K562 (cell line): ENCODE data around the gene SLC16A9. TPM values are rescaled to one million over a fixed set of nuclear protein-coding genes. Genes with fewer than 3 reads are reported as not detected.

Experiments
- ATAC-seq: fragments of 200-7000 bp; cut with Tn5 transposase; 3 replicates; pipeline ENCODE4 v1.9.1; 2020; ENCODE audit warnings: moderate library complexity
- BruUV-seq: library from RNA; stranded (reverse); fragments of 400-500 nt; replicated peaks from 2 replicates; lab custom pipeline; 2021; lab: Mats Ljungman, UMichigan
- CTCF ChIA-PET: fragments of 300-600 bp; formaldehyde crosslinking; extraction: SDS; loops from one replicate; lab custom pipeline; 2021; ENCODE audit warnings: low intra/inter-chr PET ratio; lab: Yijun Ruan, JAX
- POLR2A ChIA-PET: fragments of 300-600, 350-650 bp; sonication (Branson Sonifier 250); formaldehyde crosslinking; extraction: SDS; loops from one replicate; lab custom pipeline; 2021; ENCODE audit warnings: antibody characterized with exemption, inconsistent platforms; lab: Yijun Ruan, JAX
- DNase-seq, 4 experiments: peaks; one replicate each; pipeline versions ENCODE4 v3.0.0 to v3.0.0-alpha.2; 2011 to 2018; ENCODE audit warnings: low spot score in 3 of 4, mixed read lengths in 3 of 4; ENCODE audit errors: extremely low read depth in 1 of 4
- FAIRE-seq: peaks from 2 replicates; lab custom pipeline; 2011; peaks lifted over from hg19 to GRCh38; lab: Jason Lieb, UNC
- H2AFZ ChIP-seq: 2 replicates; pipeline ENCODE4 v1.6.0; 2011; ENCODE audit warnings: low read depth, low read length, control low read depth, inconsistent platforms
- H3K27ac ChIP-seq: fragments of 200-600 bp; 3 replicates; pipeline ENCODE4 v1.8.0; 2011; ENCODE audit warnings: low read depth, mild to moderate bottlenecking, control low read depth, inconsistent platforms, low read length, moderate library complexity, mixed read lengths; ENCODE audit errors: extremely low read depth
- H3K27me3 ChIP-seq, 2 experiments: fragments of 300-600 bp in 1 of 2; 2 replicates in 1 of 2; 3 replicates in 1 of 2; pipeline versions ENCODE4 v1.6.0 to v1.8.0; 2011; ENCODE audit warnings: inconsistent platforms in 2 of 2, low read length in 2 of 2, mild to moderate bottlenecking in 1 of 2, mixed read lengths in 1 of 2, moderate library complexity in 1 of 2; ENCODE audit not compliant: control insufficient read depth in 2 of 2, insufficient read depth in 2 of 2
- H3K36me3 ChIP-seq: fragments of 300-600 bp; 3 replicates; pipeline ENCODE4 v1.8.0; 2011; ENCODE audit warnings: mild to moderate bottlenecking, low read length, inconsistent platforms; ENCODE audit not compliant: control insufficient read depth, insufficient read depth
- H3K4me1 ChIP-seq, 2 experiments: fragments of 200-600 bp in 1 of 2; replicated peaks in 1 of 2; 2 replicates in 1 of 2; 3 replicates in 1 of 2; pipeline versions ENCODE4 v1.5.1 to v1.8.0; 2011; ENCODE audit warnings: inconsistent platforms in 2 of 2, low read length in 2 of 2, mild to moderate bottlenecking in 1 of 2, mixed read lengths in 1 of 2, moderate library complexity in 1 of 2; ENCODE audit not compliant: control insufficient read depth in 2 of 2, insufficient read depth in 2 of 2
- H3K4me2 ChIP-seq: 2 replicates; pipeline ENCODE4 v1.6.1; 2011; ENCODE audit warnings: low read length, control low read depth, inconsistent platforms, mixed read lengths; ENCODE audit not compliant: insufficient read depth
- H3K4me3 ChIP-seq: fragments of 200-600 bp; sonication (generic), shearing (Covaris generic); 2 replicates; pipeline ENCODE4 v1.5.1; 2016; ENCODE audit warnings: control low read depth, inconsistent platforms
- H3K79me2 ChIP-seq: fragments of 200-600 bp; 3 replicates; pipeline ENCODE4 v1.8.0; 2011; ENCODE audit warnings: low read length, inconsistent platforms; ENCODE audit not compliant: control insufficient read depth, insufficient read depth
- H3K9ac ChIP-seq, 2 experiments: 2 replicates each; pipeline versions ENCODE4 v1.6.0 to v1.6.1; 2011; ENCODE audit warnings: low read depth in 2 of 2, low read length in 2 of 2, control low read depth in 1 of 2, inconsistent platforms in 1 of 2, mild to moderate bottlenecking in 1 of 2, mixed read lengths in 1 of 2; ENCODE audit not compliant: insufficient read depth in 1 of 2
- H3K9me1 ChIP-seq: one replicate; pipeline ENCODE4 v1.6.0; 2011; ENCODE audit warnings: inconsistent platforms, mild to moderate bottlenecking, low read length, moderate library complexity; ENCODE audit not compliant: control insufficient read depth, insufficient read depth
- H3K9me3 ChIP-seq: replicated peaks from 2 replicates; pipeline ENCODE4 v1.5.1; 2011; ENCODE audit warnings: low read depth, low read length, inconsistent platforms; ENCODE audit not compliant: control insufficient read depth, insufficient read depth
- H4K20me1 ChIP-seq: replicated peaks from 2 replicates; pipeline ENCODE4 v1.6.1; 2011; ENCODE audit warnings: low read length, inconsistent platforms, mixed read lengths; ENCODE audit not compliant: control insufficient read depth, insufficient read depth
- CTCF ChIP-seq, 3 experiments: IDR thresholded peaks in 2 of 3; conservative IDR thresholded peaks in 1 of 3; 2 replicates each; pipeline ENCODE4 v1.5.1; 2011 to 2012; ENCODE audit warnings: low read length in 3 of 3, mild to moderate bottlenecking in 3 of 3, control low read depth in 2 of 3, improper control_type of control experiment in 1 of 3, inconsistent platforms in 1 of 3, low read depth in 1 of 3, mixed read lengths in 1 of 3, moderate library complexity in 1 of 3; ENCODE audit not compliant: insufficient read depth in 2 of 3
- HES1 ChIP-seq: fragments of 450-650 bp; IDR thresholded peaks from 2 replicates; pipeline ENCODE4 v1.6.1; 2016; ENCODE audit warnings: low read depth, mild to moderate bottlenecking, moderate library complexity
- POLR3G ChIP-seq: IDR thresholded peaks from 2 replicates; pipeline ENCODE4 v1.6.1; 2011; ENCODE audit not compliant: insufficient read length, insufficient replicate concordance; ENCODE audit errors: extremely low read depth
- RAD21 ChIP-seq, 2 experiments: fragments of 250-450 bp in 1 of 2; fragments of 450-650 bp in 1 of 2; sonication (Bioruptor Pico) in 1 of 2; formaldehyde crosslinking in 1 of 2; IDR thresholded peaks in 1 of 2; conservative IDR thresholded peaks in 1 of 2; 2 replicates each; pipeline versions ENCODE4 v1.4.0 to v1.8.0; 2020 to 2022; ENCODE audit warnings: mild to moderate bottlenecking in 2 of 2, moderate library complexity in 1 of 2
- TOE1 ChIP-seq, 2 experiments: fragments of 450-650 bp in 1 of 2; sonication (generic) in 1 of 2; formaldehyde crosslinking in 1 of 2; IDR thresholded peaks; 2 replicates each; pipeline versions ENCODE4 v1.7.1 to v1.8.0; 2016 to 2022; ENCODE audit warnings: borderline replicate concordance in 2 of 2, mild to moderate bottlenecking in 2 of 2, antibody characterized with exemption in 1 of 2, inconsistent platforms in 1 of 2, low read depth in 1 of 2, missing genetic modification reagents in 1 of 2, moderate library complexity in 1 of 2
- ZSCAN29 ChIP-seq: fragments of 450-650 bp; IDR thresholded peaks from 2 replicates; pipeline ENCODE4 v1.6.1; 2017
- WGBS: fragments of 100-300 bp; shearing (Covaris generic); methylation state at CpG from one replicate; pipeline ENCODE4 v1.1.6; 2016; ENCODE audit warnings: low coverage, mixed read lengths; ENCODE audit not compliant: insufficient coverage; ENCODE audit errors: missing lambda C conversion rate; 5-methylcytosine and 5-hydroxymethylcytosine counted together
- in situ Hi-C: fragments of 300-500 bp; cut with MboI; formaldehyde crosslinking; loops from 4 replicates; pipeline ENCODE4 v1.15.0; 2018; ENCODE audit warnings: inconsistent platforms, mixed read lengths
- intact Hi-C: fragments of 100-400 bp; cut with micrococcal nuclease; formaldehyde crosslinking; loops from 2 replicates; pipeline ENCODE4 v1.14.2; 2022
- polyA plus RNA-seq, 8 experiments: library from polyadenylated mRNA; depleted of rRNA in 4 of 8; stranded (reverse) in 5 of 8; unstranded in 3 of 8; fragments of >200 nt; fragmentation: Nextera tagmentation in 2 of 8; fragmentation: Illumina TruSeq in 1 of 8; extraction: Ambion mirVana in 2 of 8; extraction: Trizol in 1 of 8; gene quantifications; 2 replicates each; pipeline versions ENCODE4 v1.2.1 to v1.2.3, GENCODE V29; 2011 to 2014; ENCODE audit warnings: inconsistent platforms in 1 of 8, missing spikeins in 1 of 8
- total RNA-seq, 7 experiments: library from RNA; depleted of rRNA in 6 of 7; stranded (reverse); fragments of >200 nt in 6 of 7; fragmentation: Illumina TruSeq in 2 of 7; extraction: Trizol in 2 of 7; gene quantifications; 2 replicates each; pipeline versions ENCODE4 v1.2.1 to v1.2.3, GENCODE V29; 2011 to 2021; ENCODE audit warnings: low replicate concordance in 1 of 7
- TF ChIP-seq, protein P1 (sequence below): fragments of 450-650 bp; formaldehyde crosslinking; IDR thresholded peaks from 2 replicates; pipeline ENCODE4 v1.4.0; 2020; ENCODE audit warnings: mild to moderate bottlenecking, moderate library complexity

Gene SLC16A9
- total and polyA plus RNA-seq, 9 of the 15 experiments (the other 6 are each of a cell fraction or from before 2014, with no cell fraction given): 0.90 to 6.4 (median 2.1) TPM

GRCh38 chr10:59634102-59634501 is 75.5 kb downstream of the SLC16A9 start:
- FAIRE-seq: no peak

DNA sequence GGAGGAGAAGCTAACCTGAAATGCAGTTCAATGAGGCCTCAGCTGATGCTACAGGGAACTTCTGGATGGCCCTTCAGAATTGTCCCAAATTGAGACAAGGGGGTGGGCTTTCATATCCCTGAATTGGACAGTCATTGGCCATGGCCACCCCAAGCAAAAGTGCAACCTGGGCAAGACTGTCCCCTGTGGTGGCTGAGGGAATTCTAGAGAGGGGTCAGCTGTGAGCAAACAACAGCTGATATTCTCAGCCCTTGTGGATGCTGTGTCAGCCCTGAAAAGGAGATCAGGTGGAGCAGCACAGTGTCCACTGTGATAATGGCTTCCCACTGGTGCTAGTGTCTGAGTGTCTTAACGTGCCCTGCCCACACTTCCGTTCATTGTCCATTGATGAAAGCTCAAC is 76.6 kb downstream of the SLC16A9 start:
- no peaks in the 10 kb centered on the region for H3K36me3 ChIP-seq
- no peaks in the 10 kb centered on the region for H3K79me2 ChIP-seq
- no peak for FAIRE-seq
- peak in 2 of 4 experiments; percentile 16 to 18 for DNase-seq
- ChIA-PET POLR2A (no interaction called here), CTCF (no interaction called here)
- 0% methylated on average over 2 of the region's 2 CpGs for WGBS
- H3K9ac ChIP-seq: no peak overlapping the region
- no peak overlapping the region for H3K4me3 ChIP-seq
- no peak overlapping the region for H3K4me2 ChIP-seq
- no peaks in the 10 kb centered on the region for H3K9me1 ChIP-seq
- H3K9me3 ChIP-seq: no peaks in the 10 kb centered on the region
- peak; percentile 89 for ATAC-seq
- no peak overlapping the region for H2AFZ ChIP-seq
- no peaks in the 10 kb centered on the region for H3K4me1 ChIP-seq
- BruUV-seq: no TSS peak
- H4K20me1 ChIP-seq: no peaks in the 10 kb centered on the region
- in situ Hi-C loops (loop anchor here (5.0 to 25.0 kb wide), 2 partner anchors 389 to 804 kb away; no protein-coding TSS in a partner anchor), intact Hi-C loops (no loop called here)
- H3K27me3 ChIP-seq: no peaks in the 10 kb centered on the region; a peak in 2 of 5 replicates
- H3K27ac ChIP-seq: no peak overlapping the region
- TF ChIP-seq, protein P1, sequence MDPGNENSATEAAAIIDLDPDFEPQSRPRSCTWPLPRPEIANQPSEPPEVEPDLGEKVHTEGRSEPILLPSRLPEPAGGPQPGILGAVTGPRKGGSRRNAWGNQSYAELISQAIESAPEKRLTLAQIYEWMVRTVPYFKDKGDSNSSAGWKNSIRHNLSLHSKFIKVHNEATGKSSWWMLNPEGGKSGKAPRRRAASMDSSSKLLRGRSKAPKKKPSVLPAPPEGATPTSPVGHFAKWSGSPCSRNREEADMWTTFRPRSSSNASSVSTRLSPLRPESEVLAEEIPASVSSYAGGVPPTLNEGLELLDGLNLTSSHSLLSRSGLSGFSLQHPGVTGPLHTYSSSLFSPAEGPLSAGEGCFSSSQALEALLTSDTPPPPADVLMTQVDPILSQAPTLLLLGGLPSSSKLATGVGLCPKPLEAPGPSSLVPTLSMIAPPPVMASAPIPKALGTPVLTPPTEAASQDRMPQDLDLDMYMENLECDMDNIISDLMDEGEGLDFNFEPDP: no peak
- 0 out of 4 replicates have a peak, but pooled peaks of 1 of the 2 experiments have one; percentile 6 for TF ChIP-seq RAD21 (CRISPR knock-in tag; conservative IDR thresholded peaks at IDR 0.05 in 1 of 2, IDR thresholded peaks at IDR 0.05 in 1 of 2)
- no peak for TF ChIP-seq POLR3G
- no peak for TF ChIP-seq ZSCAN29
- TF ChIP-seq CTCF (IDR thresholded peaks at IDR 0.05 in 2 of 3, conservative IDR thresholded peaks at IDR 0.05 in 1 of 3; ENCODE audit: insufficient read depth in 2 of 3, low read depth in 1 of 3, low read length in 3 of 3): peak; percentile 25 to 45 (median 36)
- TF ChIP-seq HES1: no peak

More at GRCh38 chr10:59634102-59634501, 75.5 kb downstream of the SLC16A9 start:
- no peak overlapping the region for H3K27ac ChIP-seq
- TF ChIP-seq TOE1 (IDR thresholded peaks at IDR 0.05; ENCODE audit: borderline replicate concordance): no peak
- TF ChIP-seq TOE1 (CRISPR knock-in tag; IDR thresholded peaks at IDR 0.05; ENCODE audit: borderline replicate concordance, low read depth): no peak
- TF ChIP-seq, all 486 proteins: peak for 0
- CTCF ChIA-PET: no interaction called here
- no peak for DNase-seq
- Histone ChIP-seq H3K4me2 (no peak overlapping the region), H3K36me3 (no peaks in the 10 kb centered on the region), H3K9ac (no peak overlapping the region), H3K4me1 (no peaks in the 10 kb centered on the region), H3K9me1 (no peaks in the 10 kb centered on the region), H3K79me2 (no peaks in the 10 kb centered on the region), H2AFZ (no peak overlapping the region), H3K9me3 (no peaks in the 10 kb centered on the region), H4K20me1 (no peaks in the 10 kb centered on the region), H3K27me3 (no peaks in the 10 kb centered on the region; a peak in 2 of 5 replicates), H3K4me3 (no peak overlapping the region)
- in situ Hi-C loops (loop anchor here (5.0 to 25.0 kb wide), 2 partner anchors 388 to 803 kb away; no protein-coding TSS in a partner anchor), intact Hi-C loops (no loop called here)
- ATAC-seq: no peak
- no TSS peak for BruUV-seq
- WGBS: 3% methylated on average over 2 of the region's 2 CpGs
- POLR2A ChIA-PET: no interaction called here
